22Rv1 (cell line): Measurements from ENCODE around the gene HOXD13.

Source experiments
- ZFX ChIP-seq: fragments of 450-650 bp; IDR thresholded peaks from 2 replicates; pipeline ENCODE4 v1.6.1; 2017; ENCODE audit warnings: antibody characterized with exemption, borderline replicate concordance
- TF ChIP-seq, protein P1 (sequence below): fragments of 450-650 bp; IDR thresholded peaks from 2 replicates; pipeline ENCODE4 v1.5.1; 2017; ENCODE audit warnings: mild to moderate bottlenecking

- TF ChIP-seq, protein P1, sequence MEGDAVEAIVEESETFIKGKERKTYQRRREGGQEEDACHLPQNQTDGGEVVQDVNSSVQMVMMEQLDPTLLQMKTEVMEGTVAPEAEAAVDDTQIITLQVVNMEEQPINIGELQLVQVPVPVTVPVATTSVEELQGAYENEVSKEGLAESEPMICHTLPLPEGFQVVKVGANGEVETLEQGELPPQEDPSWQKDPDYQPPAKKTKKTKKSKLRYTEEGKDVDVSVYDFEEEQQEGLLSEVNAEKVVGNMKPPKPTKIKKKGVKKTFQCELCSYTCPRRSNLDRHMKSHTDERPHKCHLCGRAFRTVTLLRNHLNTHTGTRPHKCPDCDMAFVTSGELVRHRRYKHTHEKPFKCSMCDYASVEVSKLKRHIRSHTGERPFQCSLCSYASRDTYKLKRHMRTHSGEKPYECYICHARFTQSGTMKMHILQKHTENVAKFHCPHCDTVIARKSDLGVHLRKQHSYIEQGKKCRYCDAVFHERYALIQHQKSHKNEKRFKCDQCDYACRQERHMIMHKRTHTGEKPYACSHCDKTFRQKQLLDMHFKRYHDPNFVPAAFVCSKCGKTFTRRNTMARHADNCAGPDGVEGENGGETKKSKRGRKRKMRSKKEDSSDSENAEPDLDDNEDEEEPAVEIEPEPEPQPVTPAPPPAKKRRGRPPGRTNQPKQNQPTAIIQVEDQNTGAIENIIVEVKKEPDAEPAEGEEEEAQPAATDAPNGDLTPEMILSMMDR, result no peak
- TF ChIP-seq ZFX, result no peak
Observed at GRCh38 chr2:176091329-176092258, 927 bp upstream of the HOXD13 start.
